HG02938 (cell line): Measurements from ENCODE around the gene FGGY.

Source experiments
- ATAC-seq: cut with Tn5 transposase; IDR thresholded peaks from one replicate; pipeline ENCODE4 v1.9.1; 2021; ENCODE audit warnings: mild to moderate bottlenecking, moderate library complexity; ENCODE audit not compliant: unreplicated experiment

FGGY gene

DNA sequence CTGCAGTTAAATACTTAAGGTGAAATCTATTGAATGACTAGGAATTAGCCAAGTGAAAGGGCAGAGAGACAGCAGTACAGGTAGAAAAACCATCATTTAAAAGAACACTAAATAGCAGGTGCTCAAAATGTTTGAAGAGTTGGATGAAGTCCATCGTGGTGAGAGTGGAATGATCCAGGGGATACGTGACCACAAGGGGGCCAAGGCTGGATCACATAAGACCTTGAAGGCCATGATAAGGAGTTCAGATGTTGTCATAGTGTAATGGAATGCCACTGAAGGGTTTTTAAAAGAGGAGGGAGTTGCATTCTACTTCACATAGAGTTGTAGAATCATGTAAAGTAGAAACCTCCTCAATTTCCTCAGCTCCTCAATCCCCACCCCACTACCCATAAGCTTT, 483.1 kb downstream of the FGGY start:
- no peak for ATAC-seq

DNA sequence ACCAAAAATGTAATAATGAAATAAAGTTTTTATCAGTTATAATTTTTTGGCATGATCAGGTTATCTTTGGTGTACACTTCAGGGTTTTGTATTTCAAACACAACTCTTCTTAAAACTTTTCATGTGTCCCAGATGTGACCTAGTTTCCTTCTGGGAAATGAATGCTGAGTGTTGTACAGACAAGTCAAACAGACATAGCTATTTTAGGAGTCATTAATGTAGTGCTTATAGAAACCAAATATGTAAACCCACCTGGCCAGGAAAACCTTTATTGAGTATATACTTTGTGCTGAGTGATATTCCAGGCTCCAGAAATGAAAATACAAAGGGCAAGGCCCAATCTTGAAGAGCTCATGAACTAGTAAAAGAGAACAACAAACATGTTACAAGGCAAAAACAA, 491.9 kb downstream of the FGGY start:
- ATAC-seq: no peak

DNA sequence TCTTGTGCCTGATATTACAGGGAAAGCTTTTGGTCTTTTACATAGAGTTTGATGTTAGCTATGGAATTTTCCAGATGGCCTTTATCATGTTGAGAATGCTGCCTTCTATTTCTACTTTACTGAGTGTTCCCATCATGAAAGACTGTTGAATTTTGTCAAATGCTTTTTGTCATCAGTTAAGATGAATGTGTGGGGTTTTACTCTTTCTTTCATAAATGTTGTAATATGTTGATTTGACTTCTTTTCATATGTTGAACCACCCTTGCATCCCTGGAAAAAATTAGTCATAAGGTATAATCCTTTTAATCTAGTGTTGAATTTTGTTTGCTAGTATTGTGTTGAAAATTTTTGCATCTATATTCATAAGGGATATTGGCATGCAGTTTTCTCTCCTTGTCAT, 501.7 kb downstream of the FGGY start:
- no peak for ATAC-seq

DNA sequence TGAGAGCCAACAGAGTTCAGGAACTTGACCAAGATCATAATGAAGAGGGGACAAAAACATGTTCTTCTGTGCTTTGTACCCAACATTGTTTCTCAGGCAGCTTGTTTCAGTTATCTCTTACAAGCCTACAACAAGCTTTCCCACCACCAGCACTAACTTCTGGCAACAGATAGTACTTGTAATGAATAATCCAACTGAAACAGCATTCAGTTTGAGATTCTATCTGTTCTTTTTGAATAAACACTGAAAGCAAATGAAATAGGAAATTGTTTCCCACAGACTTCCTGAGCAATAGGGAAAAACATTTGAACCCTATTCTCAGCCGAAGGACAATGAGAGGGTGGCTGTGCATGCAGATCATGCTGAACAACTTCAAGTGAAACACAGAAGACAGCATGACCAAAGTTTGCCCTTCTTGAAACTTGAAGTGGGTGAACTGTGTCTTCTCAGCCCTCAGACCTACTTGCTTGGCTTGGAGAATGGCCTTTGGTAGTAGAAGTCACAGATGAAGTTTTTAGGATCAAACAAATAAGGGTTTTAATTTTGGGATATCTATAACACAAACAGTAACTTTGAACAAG, 506.7 kb downstream of the FGGY start:
- ATAC-seq: no peak

DNA sequence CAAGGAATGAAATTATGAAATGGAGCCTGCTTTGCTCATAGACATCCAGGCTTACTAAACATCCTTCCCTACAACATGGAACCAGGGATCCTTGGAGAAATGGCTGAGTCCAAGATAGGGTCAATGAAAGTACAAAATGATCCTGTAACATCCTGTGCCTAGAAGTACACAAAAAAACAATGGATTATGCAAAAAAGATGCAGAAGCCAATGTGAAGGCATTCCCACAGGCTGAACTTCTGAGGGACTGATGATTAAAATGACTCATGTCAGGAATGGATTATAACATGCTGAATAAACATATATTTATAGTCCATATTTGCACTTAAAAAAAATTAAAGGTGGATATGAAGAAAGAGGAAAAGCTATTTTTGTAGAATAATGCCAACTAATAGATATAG, 507.4 kb downstream of the FGGY start:
- ATAC-seq: no peak

DNA sequence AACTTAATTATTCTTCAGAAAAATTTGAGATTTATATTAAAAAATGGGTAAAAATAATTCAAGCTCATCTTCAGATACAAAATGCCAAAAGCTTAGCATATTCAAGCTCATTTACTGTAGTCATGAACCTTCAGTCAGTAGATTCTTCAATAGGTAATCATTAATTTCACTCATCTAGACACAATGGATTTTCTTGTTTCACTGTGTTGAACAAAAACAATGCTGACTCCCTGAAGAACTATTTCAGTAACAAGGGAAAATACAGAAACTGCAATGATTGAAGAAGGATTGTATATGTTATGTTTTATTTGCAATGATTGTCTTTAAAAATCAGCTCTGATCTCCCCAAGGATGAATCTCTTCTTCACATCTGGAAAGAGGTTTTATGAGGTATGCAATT, 508.7 kb downstream of the FGGY start:
- no peak for ATAC-seq
